ENCODE data around the gene TRMT10C.

Gene TRMT10C

DNA sequence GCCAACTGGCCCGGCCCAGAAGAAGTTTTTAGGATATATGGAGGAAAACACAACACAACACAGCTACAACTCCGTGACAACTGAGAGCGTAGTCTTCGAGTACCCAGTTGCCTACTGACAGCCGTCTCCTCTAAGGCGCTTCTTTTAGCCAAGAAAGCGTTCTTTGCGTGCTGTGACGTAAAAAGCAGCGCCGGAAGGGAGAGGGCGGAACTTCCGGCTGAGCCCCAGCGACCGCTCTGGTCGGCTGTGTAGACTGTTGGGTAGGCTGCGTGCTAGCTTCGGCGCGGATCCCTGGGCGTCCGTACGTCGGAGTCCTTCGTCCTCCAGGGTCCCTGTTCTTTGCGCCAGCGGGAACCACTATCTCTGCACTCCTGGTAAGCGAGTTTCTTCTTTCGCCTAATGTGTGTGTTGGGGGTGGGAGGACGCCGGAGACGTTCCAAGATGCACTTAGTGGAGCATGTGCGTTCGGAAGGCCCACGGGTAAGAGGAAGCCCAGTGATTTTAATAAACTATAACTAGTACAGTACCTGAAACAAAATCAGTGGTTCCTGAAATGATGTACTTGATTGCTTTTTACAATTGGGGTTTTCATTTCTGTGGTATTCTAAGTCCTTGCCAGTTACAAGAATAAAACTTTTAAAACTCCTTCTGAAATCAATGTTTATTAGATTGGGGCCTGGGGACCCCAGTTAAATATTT is at the start of gene TRMT10C:
Gene TRMT10C (plus strand): TSS at position 239 of the 699 bp plus-strand sequence. CDS start 2,914 bp downstream, outside the sequence.
- no peak for DNase-seq (ENCODE audit: low read depth, low spot score)
- H3K4me3 ChIP-seq (ENCODE audit: low read depth, low read length), result peak within 1 kb of the TSS; percentile 93
- POLR2A ChIA-PET, result interaction anchor here (2.2 kb wide), 1 partner anchor 12 kb away, joined by 12 read pairs; the partner anchor contains the start of gene PCNP
- TF ChIP-seq, protein P1, sequence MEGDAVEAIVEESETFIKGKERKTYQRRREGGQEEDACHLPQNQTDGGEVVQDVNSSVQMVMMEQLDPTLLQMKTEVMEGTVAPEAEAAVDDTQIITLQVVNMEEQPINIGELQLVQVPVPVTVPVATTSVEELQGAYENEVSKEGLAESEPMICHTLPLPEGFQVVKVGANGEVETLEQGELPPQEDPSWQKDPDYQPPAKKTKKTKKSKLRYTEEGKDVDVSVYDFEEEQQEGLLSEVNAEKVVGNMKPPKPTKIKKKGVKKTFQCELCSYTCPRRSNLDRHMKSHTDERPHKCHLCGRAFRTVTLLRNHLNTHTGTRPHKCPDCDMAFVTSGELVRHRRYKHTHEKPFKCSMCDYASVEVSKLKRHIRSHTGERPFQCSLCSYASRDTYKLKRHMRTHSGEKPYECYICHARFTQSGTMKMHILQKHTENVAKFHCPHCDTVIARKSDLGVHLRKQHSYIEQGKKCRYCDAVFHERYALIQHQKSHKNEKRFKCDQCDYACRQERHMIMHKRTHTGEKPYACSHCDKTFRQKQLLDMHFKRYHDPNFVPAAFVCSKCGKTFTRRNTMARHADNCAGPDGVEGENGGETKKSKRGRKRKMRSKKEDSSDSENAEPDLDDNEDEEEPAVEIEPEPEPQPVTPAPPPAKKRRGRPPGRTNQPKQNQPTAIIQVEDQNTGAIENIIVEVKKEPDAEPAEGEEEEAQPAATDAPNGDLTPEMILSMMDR (IDR thresholded peaks at IDR 0.05; ENCODE audit: insufficient read depth, low read length, missing control alignments), result no peak
- CTCF ChIA-PET, result interaction anchor here (5.2 kb wide), 1 partner anchor 11 kb away, joined by 41 read pairs; the partner anchor contains the start of gene PCNP

DNA sequence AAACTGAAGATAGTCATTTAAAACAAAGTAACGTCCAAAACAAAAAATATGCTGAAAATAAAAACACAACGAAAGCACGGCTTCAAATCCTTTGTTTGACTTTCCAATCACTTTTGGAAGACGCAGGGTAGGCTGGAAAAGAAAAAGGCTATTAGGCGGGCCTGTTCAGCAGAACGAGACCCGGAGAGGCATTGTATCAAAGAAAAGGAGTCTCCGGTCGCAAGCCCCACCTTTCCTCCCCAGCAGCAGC is 49.3 kb upstream of the TRMT10C start:
- TF ChIP-seq, protein P1 (IDR thresholded peaks at IDR 0.05; ENCODE audit: insufficient read depth, low read length, missing control alignments), result no peak
- H3K4me3 ChIP-seq (ENCODE audit: low read depth, low read length), result peak overlapping the region; percentile 80
- no peak for DNase-seq (ENCODE audit: low read depth, low spot score)
- CTCF ChIA-PET, result interaction anchor here (0.7 to 1.6 kb wide), 2 partner anchors 33 to 43 kb away, joined by 3 read pairs; no protein-coding TSS in a partner anchor
- POLR2A ChIA-PET, result interaction anchor here (0.6 kb wide), 1 partner anchor 424 kb away, joined by 3 read pairs; no protein-coding TSS in a partner anchor

DNA sequence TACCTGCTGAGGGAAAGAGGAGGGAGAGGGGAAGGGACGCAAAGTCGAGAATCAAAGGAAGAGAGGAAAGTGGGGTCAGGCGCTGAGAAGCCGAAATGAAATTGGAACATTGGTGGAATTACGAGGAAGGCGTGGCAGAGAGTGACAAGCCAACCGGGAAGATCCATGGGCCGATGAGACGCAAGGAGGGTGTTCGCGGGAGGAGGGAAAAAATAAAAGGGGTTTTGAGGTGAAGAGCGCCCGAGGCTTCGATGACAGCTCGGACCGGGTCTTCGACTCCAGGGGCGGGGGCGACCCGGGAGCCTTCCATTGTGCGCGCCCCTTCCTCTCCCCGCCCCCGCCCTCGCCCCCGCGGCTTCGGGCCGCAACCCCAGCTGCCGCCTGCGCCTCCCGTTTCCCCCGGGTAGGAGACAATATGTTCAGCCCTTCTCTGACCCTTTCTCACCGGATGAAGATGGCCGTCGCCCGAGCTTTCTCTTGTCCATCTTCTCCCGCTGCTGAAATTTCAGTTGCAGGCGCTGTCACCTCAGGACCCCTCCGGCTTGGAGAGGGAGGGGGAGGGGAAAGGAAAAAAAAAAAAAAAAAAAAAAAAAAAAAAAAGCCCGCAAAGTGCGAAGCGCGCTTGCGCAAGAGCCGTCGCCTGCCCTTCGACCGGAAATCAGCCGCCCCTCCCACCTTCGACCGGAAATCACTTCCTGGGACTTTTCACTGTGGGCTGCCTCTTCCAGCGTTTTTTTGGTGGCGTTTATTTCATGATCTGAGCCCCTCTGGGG is 48.8 kb upstream of the TRMT10C start, which contains the start of gene SENP7:
Gene SENP7 (minus strand): TSS at position 567 of the 773 bp plus-strand sequence. CDS start 82 bp downstream, at position 485.
- TF ChIP-seq, protein P1 (IDR thresholded peaks at IDR 0.05; ENCODE audit: insufficient read depth, low read length, missing control alignments), result no peak
- POLR2A ChIA-PET, result interaction anchor here (0.6 kb wide), 2 partner anchors 40 to 424 kb away, joined by 3 read pairs; no protein-coding TSS in a partner anchor
- no peak for DNase-seq (ENCODE audit: low read depth, low spot score)
- CTCF ChIA-PET, result interaction anchor here (0.7 to 1.6 kb wide), 4 partner anchors 10 to 62 kb away, joined by 3 to 5 read pairs (median 3); partner anchors contain the start of gene PCNP
- H3K4me3 ChIP-seq (ENCODE audit: low read depth, low read length), result peak within 1 kb of the TSS; percentile 80

DNA sequence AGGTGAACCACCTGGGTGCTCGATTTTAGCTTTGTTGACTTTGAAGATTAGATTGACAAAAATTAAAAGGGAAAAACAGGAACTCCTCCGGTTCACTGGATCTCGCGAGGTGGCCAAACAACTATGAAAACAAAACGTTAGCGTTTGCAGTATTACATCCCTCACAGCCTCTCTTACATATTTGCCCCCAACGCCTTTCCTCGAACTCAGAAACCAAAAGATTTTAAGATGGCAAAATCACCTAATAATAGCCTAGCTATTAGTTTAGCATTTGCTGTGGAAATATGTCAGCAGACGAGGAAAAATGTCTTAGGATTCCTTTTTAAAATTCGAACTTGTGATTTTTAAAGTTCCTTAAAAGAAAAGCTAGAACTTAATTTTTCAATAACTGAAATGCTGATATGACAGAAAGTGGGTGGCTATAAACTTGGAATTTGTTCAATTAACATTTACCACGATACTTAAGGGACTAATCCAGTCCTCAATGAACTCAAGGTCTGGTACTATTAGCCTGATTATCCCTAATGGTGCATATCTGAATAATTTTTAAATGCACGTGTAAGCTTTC is 48.2 kb upstream of the TRMT10C start:
- no peak for DNase-seq (ENCODE audit: low read depth, low spot score)
- peak overlapping the region; percentile 80 for H3K4me3 ChIP-seq (ENCODE audit: low read depth, low read length)
- ChIA-PET CTCF (interaction anchor here (1.1 to 1.4 kb wide), 2 partner anchors 9 to 61 kb away, joined by 3 to 5 read pairs; partner anchors contain the start of gene PCNP), POLR2A (interaction anchor here (0.6 kb wide), 1 partner anchor 40 kb away, joined by 3 read pairs; no protein-coding TSS in a partner anchor)
- TF ChIP-seq, protein P1 (IDR thresholded peaks at IDR 0.05; ENCODE audit: insufficient read depth, low read length, missing control alignments), result no peak

DNA sequence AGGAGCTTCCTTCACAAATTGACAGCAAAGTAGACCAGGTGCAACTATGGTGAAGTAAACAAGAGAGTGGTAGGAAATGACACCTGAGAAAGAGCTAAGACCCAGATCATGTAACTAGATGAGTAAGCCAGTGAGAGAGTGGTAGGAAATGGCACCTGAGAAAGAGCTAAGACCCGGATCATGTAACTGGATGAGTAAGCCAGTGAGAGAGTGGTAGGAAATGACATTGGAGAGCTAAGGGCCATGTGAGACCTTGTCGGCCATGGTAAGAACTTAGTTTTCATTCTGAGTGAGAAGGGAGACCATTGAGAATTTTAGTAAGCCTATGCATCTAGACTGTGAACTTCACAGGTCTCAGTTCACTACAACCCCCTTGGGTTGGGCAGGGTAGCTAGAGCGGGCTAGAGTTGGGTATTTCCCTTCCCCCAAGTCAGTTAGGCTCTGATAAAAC is 43.2 kb upstream of the TRMT10C start:
- H3K4me3 ChIP-seq (ENCODE audit: low read depth, low read length), result no peak overlapping the region
- ChIA-PET POLR2A (no interaction called here), CTCF (interaction anchor here (1.3 kb wide), 1 partner anchor 10 kb away, joined by 3 read pairs; no protein-coding TSS in a partner anchor)
- DNase-seq (ENCODE audit: low read depth, low spot score), result no peak
- TF ChIP-seq, protein P1 (IDR thresholded peaks at IDR 0.05; ENCODE audit: insufficient read depth, low read length, missing control alignments), result no peak
